Transverse colon (tissue), 4 donors: ENCODE data around the gene XRCC6.

Experiments
- CTCF ChIP-seq, 5 experiments: fragments of 200-600 bp in 3 of 5; fragments of 450-650 bp in 2 of 5; sonication (generic) in 3 of 5; IDR thresholded peaks; 1 replicate in 2 of 5; 2 replicates in 3 of 5; pipeline ENCODE4 v1.5.1; 2016 to 2017; ENCODE audit warnings: antibody characterized with exemption in 5 of 5, inconsistent platforms in 3 of 5, mild to moderate bottlenecking in 2 of 5, moderate library complexity in 1 of 5
- POLR2AphosphoS5 ChIP-seq, 3 donors: sonication (generic); formaldehyde crosslinking; IDR thresholded peaks; one replicate each; pipeline ENCODE4 v1.6.1; 2016; ENCODE audit warnings: antibody characterized with exemption in 3 of 3

- TF ChIP-seq POLR2AphosphoS5 (IDR thresholded peaks at IDR 0.05) (no peak), CTCF (IDR thresholded peaks at IDR 0.05) (no peak)
These were observed 55.0 kb downstream of the XRCC6 start for GRCh38 chr22:41676134-41676533.
